ENCODE data around the gene KCNN3.
"Not testable (repeated sequence)": the region's sequence is repeated elsewhere in the genome, so short reads cannot be mapped to it uniquely, and the experiment has no call there.

KCNN3 gene

GRCh38 chr1:154705544-154705943 is 164.5 kb downstream of the KCNN3 start:
- Histone ChIP-seq H3K4me1 (ENCODE audit: control insufficient read depth, insufficient read depth, low read length) (no peaks in the 10 kb centered on the region), H3K27me3 (ENCODE audit: control insufficient read depth, insufficient read depth, low read length) (no peaks in the 10 kb centered on the region), H3K36me3 (ENCODE audit: control insufficient read depth, insufficient read depth, low read length) (no peaks in the 10 kb centered on the region), H3K4me3 (ENCODE audit: low read depth, low read length) (no peak overlapping the region), H3K9me3 (ENCODE audit: control insufficient read depth, insufficient read depth, low read length) (no peaks in the 10 kb centered on the region), H3K9ac (ENCODE audit: low read depth, low read length) (no peak overlapping the region)

GRCh38 chr1:154703170-154703569 is 166.9 kb downstream of the KCNN3 start:
- Histone ChIP-seq H3K4me1 (ENCODE audit: control insufficient read depth, insufficient read depth, low read length) (no peaks in the 10 kb centered on the region), H3K9ac (ENCODE audit: low read depth, low read length) (no peak overlapping the region), H3K27me3 (ENCODE audit: control insufficient read depth, insufficient read depth, low read length) (no peaks in the 10 kb centered on the region), H3K9me3 (ENCODE audit: control insufficient read depth, insufficient read depth, low read length) (no peaks in the 10 kb centered on the region), H3K4me3 (ENCODE audit: low read depth, low read length) (no peak overlapping the region), H3K36me3 (ENCODE audit: control insufficient read depth, insufficient read depth, low read length) (no peaks in the 10 kb centered on the region)

GRCh38 chr1:154698320-154699096 is 171.6 kb downstream of the KCNN3 start:
- Histone ChIP-seq H3K4me1 (ENCODE audit: control insufficient read depth, insufficient read depth, low read length) (no peaks in the 10 kb centered on the region), H3K27me3 (ENCODE audit: control insufficient read depth, insufficient read depth, low read length) (no peaks in the 10 kb centered on the region), H3K36me3 (ENCODE audit: control insufficient read depth, insufficient read depth, low read length) (no peaks in the 10 kb centered on the region), H3K9ac (ENCODE audit: low read depth, low read length) (no peak overlapping the region), H3K4me3 (ENCODE audit: low read depth, low read length) (no peak overlapping the region), H3K9me3 (ENCODE audit: control insufficient read depth, insufficient read depth, low read length) (no peaks in the 10 kb centered on the region)

- Histone ChIP-seq H3K27me3 (ENCODE audit: control insufficient read depth, insufficient read depth, low read length) (no peaks in the 10 kb centered on the region), H3K36me3 (ENCODE audit: control insufficient read depth, insufficient read depth, low read length) (no peaks in the 10 kb centered on the region), H3K9me3 (ENCODE audit: control insufficient read depth, insufficient read depth, low read length) (no peaks in the 10 kb centered on the region), H3K9ac (ENCODE audit: low read depth, low read length) (no peak overlapping the region), H3K4me3 (ENCODE audit: low read depth, low read length) (no peak overlapping the region), H3K4me1 (ENCODE audit: control insufficient read depth, insufficient read depth, low read length) (no peaks in the 10 kb centered on the region)
These were observed 172.4 kb downstream of the KCNN3 start for GRCh38 chr1:154697710-154698109.

- no peak overlapping the region for H3K9ac ChIP-seq (ENCODE audit: low read depth, low read length)
- no peaks in the 10 kb centered on the region for H3K36me3 ChIP-seq (ENCODE audit: control insufficient read depth, insufficient read depth, low read length)
- no peaks in the 10 kb centered on the region for H3K4me1 ChIP-seq (ENCODE audit: control insufficient read depth, insufficient read depth, low read length)
- H3K9me3 ChIP-seq (ENCODE audit: control insufficient read depth, insufficient read depth, low read length), result no peaks in the 10 kb centered on the region
- no peak overlapping the region for H3K4me3 ChIP-seq (ENCODE audit: low read depth, low read length)
- no peaks in the 10 kb centered on the region for H3K27me3 ChIP-seq (ENCODE audit: control insufficient read depth, insufficient read depth, low read length)
These were observed 173.6 kb downstream of the KCNN3 start for GRCh38 chr1:154696456-154696855.

- Histone ChIP-seq H3K27me3 (ENCODE audit: control insufficient read depth, insufficient read depth, low read length) (no peaks in the 10 kb centered on the region), H3K4me1 (ENCODE audit: control insufficient read depth, insufficient read depth, low read length) (no peaks in the 10 kb centered on the region), H3K9ac (ENCODE audit: low read depth, low read length) (no peak overlapping the region), H3K9me3 (ENCODE audit: control insufficient read depth, insufficient read depth, low read length) (no peaks in the 10 kb centered on the region), H3K36me3 (ENCODE audit: control insufficient read depth, insufficient read depth, low read length) (no peaks in the 10 kb centered on the region), H3K4me3 (ENCODE audit: low read depth, low read length) (no peak overlapping the region)
These were observed 174.1 kb downstream of the KCNN3 start for GRCh38 chr1:154695985-154696384.

- no peaks in the 10 kb centered on the region for H3K9me3 ChIP-seq (ENCODE audit: control insufficient read depth, insufficient read depth, low read length)
- H3K36me3 ChIP-seq (ENCODE audit: control insufficient read depth, insufficient read depth, low read length), result no peaks in the 10 kb centered on the region
- no peak overlapping the region for H3K9ac ChIP-seq (ENCODE audit: low read depth, low read length)
- H3K4me1 ChIP-seq (ENCODE audit: control insufficient read depth, insufficient read depth, low read length), result no peaks in the 10 kb centered on the region
- H3K27me3 ChIP-seq (ENCODE audit: control insufficient read depth, insufficient read depth, low read length), result no peaks in the 10 kb centered on the region
- H3K4me3 ChIP-seq (ENCODE audit: low read depth, low read length), result no peak overlapping the region
These were observed 175.1 kb downstream of the KCNN3 start for GRCh38 chr1:154694995-154695394.

GRCh38 chr1:154689083-154689482 is 181.0 kb downstream of the KCNN3 start:
- Histone ChIP-seq H3K9ac (ENCODE audit: low read depth, low read length) (no peak overlapping the region), H3K9me3 (ENCODE audit: control insufficient read depth, insufficient read depth, low read length) (no peaks in the 10 kb centered on the region), H3K4me1 (ENCODE audit: control insufficient read depth, insufficient read depth, low read length) (no peaks in the 10 kb centered on the region), H3K27me3 (ENCODE audit: control insufficient read depth, insufficient read depth, low read length) (no peaks in the 10 kb centered on the region), H3K36me3 (ENCODE audit: control insufficient read depth, insufficient read depth, low read length) (no peaks in the 10 kb centered on the region), H3K4me3 (ENCODE audit: low read depth, low read length) (no peak overlapping the region)

- no peak overlapping the region for H3K4me3 ChIP-seq (ENCODE audit: low read depth, low read length)
- no peaks in the 10 kb centered on the region for H3K4me1 ChIP-seq (ENCODE audit: control insufficient read depth, insufficient read depth, low read length)
- H3K9me3 ChIP-seq (ENCODE audit: control insufficient read depth, insufficient read depth, low read length), result no peaks in the 10 kb centered on the region
- H3K27me3 ChIP-seq (ENCODE audit: control insufficient read depth, insufficient read depth, low read length), result no peaks in the 10 kb centered on the region
- no peaks in the 10 kb centered on the region for H3K36me3 ChIP-seq (ENCODE audit: control insufficient read depth, insufficient read depth, low read length)
- H3K9ac ChIP-seq (ENCODE audit: low read depth, low read length), result no peak overlapping the region
These were observed 183.6 kb downstream of the KCNN3 start for GRCh38 chr1:154686507-154686906.

GRCh38 chr1:154683820-154684219 is 186.3 kb downstream of the KCNN3 start:
- no peak overlapping the region for H3K9ac ChIP-seq (ENCODE audit: low read depth, low read length)
- H3K4me3 ChIP-seq (ENCODE audit: low read depth, low read length), result no peak overlapping the region
- H3K27me3 ChIP-seq (ENCODE audit: control insufficient read depth, insufficient read depth, low read length), result no peaks in the 10 kb centered on the region
- no peaks in the 10 kb centered on the region for H3K9me3 ChIP-seq (ENCODE audit: control insufficient read depth, insufficient read depth, low read length)
- H3K36me3 ChIP-seq (ENCODE audit: control insufficient read depth, insufficient read depth, low read length), result no peaks in the 10 kb centered on the region
- no peaks in the 10 kb centered on the region for H3K4me1 ChIP-seq (ENCODE audit: control insufficient read depth, insufficient read depth, low read length)

GRCh38 chr1:154682254-154682653 is 187.8 kb downstream of the KCNN3 start:
- Histone ChIP-seq H3K4me1 (ENCODE audit: control insufficient read depth, insufficient read depth, low read length) (no peaks in the 10 kb centered on the region), H3K36me3 (ENCODE audit: control insufficient read depth, insufficient read depth, low read length) (no peaks in the 10 kb centered on the region), H3K27me3 (ENCODE audit: control insufficient read depth, insufficient read depth, low read length) (no peaks in the 10 kb centered on the region)

GRCh38 chr1:154677844-154678243 is 192.2 kb downstream of the KCNN3 start:
- not testable (repeated sequence) for H3K9ac ChIP-seq (ENCODE audit: low read depth, low read length); H3K4me1 ChIP-seq (ENCODE audit: control insufficient read depth, insufficient read depth, low read length); H3K27me3 ChIP-seq (ENCODE audit: control insufficient read depth, insufficient read depth, low read length); H3K4me3 ChIP-seq (ENCODE audit: low read depth, low read length); H3K9me3 ChIP-seq (ENCODE audit: control insufficient read depth, insufficient read depth, low read length); H3K36me3 ChIP-seq (ENCODE audit: control insufficient read depth, insufficient read depth, low read length)

More at GRCh38 chr1:154682254-154682653, 187.8 kb downstream of the KCNN3 start:
- Histone ChIP-seq H3K9me3 (ENCODE audit: control insufficient read depth, insufficient read depth, low read length) (no peaks in the 10 kb centered on the region), H3K9ac (ENCODE audit: low read depth, low read length) (no peak overlapping the region), H3K4me3 (ENCODE audit: low read depth, low read length) (no peak overlapping the region)
